NCI-H2196 (cell line): Measurements from ENCODE around the gene DNAJC4.
"Not testable (repeated sequence)": the region's sequence is repeated elsewhere in the genome, so short reads cannot be mapped to it uniquely, and the experiment has no call there.

Source experiments
- DNase-seq: peaks from one replicate; lab custom pipeline; 2025; ENCODE audit not compliant: unreplicated experiment; lab: John Stamatoyannopoulos, UW

DNAJC4 gene

GRCh38 chr11:64244966-64245365, 14.6 kb downstream of the DNAJC4 start:
- no peak for DNase-seq

DNA sequence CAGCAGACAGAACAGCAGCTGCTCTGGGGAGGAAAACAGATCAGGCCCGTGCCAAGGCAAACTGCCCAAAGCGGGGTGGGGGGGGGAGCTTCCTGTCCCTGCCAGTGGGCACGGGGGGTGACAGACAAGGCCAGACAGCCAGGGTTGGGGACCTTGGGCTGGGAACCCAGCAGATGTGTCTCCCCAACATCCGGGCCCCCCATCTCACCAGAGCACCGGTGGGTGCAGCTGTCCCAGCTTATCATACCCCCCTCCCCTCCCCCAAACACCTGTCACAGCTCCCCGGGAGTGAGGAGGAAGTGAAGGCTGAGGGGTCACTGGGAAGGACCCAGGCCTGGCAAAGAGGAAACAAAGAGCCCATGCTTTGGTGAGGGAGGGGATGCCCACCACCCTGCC, 15.1 kb downstream of the DNAJC4 start:
- DNase-seq, result peak; percentile 52

GRCh38 chr11:64245797-64246620, 15.7 kb downstream of the DNAJC4 start:
- peak; percentile 62 for DNase-seq

- not testable (repeated sequence) for DNase-seq
Observed at GRCh38 chr11:64246621-64246870, 16.2 kb downstream of the DNAJC4 start.

- peak; percentile 87 for DNase-seq
Observed at GRCh38 chr11:64246871-64247728, 16.8 kb downstream of the DNAJC4 start, which contains the start of gene PPP1R14B. Gene PPP1R14B, minus strand, starts transcription at chr11:64246943. Its CDS starts 270 bp downstream, at chr11:64246673.

DNA sequence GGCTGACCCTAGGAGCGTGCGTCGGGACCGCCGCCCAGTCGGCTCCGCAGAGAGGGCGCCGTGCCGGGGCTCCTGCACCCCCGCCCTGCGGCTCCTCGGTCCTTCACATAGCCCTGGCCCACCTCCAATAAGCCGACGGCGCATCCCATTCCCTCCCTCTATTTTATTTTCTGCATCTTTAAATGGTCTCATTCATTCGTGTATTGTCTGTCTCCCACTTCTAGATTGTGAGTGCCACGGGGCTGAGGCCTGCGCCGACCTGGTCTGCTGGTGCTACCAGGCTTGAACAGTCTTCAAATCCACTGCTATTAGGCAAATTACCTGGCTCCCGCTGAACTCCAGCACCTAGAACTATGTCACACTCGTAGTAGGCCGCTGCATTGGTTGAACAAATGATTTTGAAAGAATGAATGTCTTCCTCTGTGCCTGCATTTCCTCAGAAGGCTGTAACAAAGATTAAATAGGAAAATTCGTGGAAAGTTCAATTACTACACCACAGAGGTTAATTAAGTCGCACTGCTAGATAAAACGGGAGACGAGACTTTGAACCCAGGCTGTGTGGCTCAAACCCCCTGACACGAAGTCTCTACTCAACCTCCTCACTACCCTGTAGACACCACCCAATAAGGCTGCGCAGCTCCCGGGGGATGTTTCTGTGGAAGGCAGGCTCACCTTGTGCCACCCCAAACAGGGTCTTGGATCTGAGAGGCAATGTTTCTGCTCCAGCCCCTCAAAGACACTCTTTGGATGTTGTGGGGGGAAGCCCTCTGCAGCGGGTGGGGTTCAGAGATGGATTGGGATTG, 17.6 kb downstream of the DNAJC4 start:
- DNase-seq, result no peak

GRCh38 chr11:64248578-64248977, 18.2 kb downstream of the DNAJC4 start:
- DNase-seq, result no peak

- DNase-seq, result no peak
Observed at GRCh38 chr11:64249038-64249437, 18.7 kb downstream of the DNAJC4 start.

- DNase-seq, result no peak
Observed at GRCh38 chr11:64249563-64250414, 19.4 kb downstream of the DNAJC4 start.

GRCh38 chr11:64250415-64251015, 20.2 kb downstream of the DNAJC4 start:
- DNase-seq, result peak; percentile 22

DNA sequence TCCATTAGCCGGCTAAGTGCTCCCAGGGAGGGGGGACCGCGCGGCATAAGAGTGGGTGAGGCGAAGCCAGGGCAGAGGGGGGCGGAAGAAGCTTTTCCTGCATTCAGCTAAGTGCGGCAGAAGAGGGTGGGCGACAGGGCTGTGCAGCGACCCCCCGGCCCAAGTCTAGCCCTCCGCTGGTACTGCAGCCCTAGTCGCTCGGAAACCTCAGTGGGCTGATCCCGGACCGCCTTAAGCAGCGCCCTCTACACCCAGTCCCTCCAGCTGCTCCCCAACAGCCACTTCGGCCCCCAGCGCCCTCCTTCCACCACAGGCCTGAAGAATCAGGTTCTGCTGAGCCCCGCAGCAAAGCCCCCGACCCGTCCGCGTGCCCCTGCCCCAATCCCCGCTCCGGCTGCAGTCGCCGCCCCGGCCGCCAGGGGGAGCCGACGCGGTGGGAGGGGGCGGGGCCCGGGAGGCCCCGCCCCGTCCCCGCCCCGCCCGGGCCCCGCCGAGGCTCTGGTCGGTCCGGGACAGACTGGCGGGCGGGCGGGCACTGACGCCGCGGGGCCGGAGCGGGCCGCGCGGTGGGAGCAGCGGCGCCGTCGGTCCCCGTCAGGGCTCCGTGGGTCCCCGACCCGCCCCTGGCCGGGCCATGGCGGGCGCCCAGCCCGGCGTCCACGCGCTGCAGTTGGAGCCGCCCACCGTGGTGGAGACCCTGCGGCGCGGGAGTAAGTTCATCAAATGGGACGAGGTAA, 20.8 kb downstream of the DNAJC4 start, which contains the start of gene PLCB3:
Gene PLCB3 (plus strand): TSS at position 515 of the 737 bp plus-strand sequence. CDS start 120 bp downstream, at position 635.
- peak; percentile 59 for DNase-seq

- DNase-seq, result no peak
Observed at GRCh38 chr11:64251753-64252002, 21.3 kb downstream of the DNAJC4 start.

- DNase-seq, result no peak
Observed at GRCh38 chr11:64252003-64252872, 21.9 kb downstream of the DNAJC4 start.

DNA sequence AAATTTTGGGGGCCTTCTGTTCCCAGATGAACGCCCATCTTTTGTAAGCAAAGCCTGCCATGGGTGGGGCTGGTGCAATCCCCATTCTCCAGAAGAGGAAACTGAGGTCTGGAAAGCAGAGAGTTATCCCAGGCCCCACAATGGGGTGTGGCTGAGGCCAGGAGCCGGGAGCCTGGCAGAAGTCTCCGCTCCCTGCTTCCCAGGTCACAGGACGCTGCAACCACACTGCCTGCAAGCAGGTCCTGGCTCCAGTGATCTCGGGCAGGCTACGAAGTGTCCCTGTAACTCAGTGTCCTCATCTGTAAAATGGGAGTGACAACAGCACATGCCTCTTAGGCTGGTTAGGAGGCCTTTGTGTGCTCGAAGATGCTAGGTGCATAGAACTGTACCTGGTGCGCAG, 22.7 kb downstream of the DNAJC4 start:
- DNase-seq, result no peak

DNA sequence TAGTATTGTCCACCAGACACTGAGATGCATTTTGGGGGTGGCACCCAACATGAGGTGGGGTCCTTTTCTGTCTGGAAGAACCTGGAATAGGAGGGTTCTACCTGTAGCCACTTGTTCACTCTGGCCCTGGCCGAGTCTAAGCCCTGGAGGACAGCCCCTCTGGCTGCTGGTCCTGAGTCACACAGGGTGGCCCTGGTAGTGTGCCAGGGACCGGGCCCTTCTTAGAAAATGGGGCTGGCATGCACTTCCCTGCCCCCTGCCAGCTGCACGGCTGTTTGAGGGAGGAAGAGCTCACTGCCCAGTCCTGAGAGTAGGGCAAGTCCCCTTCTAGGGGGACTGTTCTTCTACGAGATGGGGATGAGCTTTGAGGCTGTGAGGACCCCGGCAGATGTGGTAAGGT, 23.1 kb downstream of the DNAJC4 start:
- no peak for DNase-seq

DNA sequence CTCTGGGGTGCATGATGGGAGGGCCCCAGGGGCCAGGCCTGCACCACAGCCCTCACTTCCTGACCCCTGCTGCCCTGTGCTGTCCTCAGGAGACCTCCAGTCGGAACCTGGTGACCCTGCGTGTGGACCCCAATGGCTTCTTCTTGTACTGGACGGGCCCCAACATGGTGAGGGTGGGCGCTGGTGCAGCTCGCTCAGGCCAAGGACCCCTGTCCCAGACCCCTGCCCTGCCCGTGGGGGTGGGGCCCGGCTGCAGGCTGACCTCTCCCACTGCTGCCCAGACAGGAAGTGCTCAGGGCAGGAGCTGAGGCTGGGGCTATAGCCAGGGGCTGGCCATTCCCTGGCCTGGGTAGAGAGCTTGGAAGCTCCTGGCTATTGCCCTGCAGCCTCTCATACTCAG, 24.0 kb downstream of the DNAJC4 start:
- DNase-seq, result no peak

- DNase-seq, result no peak
Observed at GRCh38 chr11:64255135-64256128, 25.1 kb downstream of the DNAJC4 start.
